HepG2 (cell line): Measurements from ENCODE around the gene CD24. TPM values are rescaled to one million over a fixed set of nuclear protein-coding genes. Genes with fewer than 3 reads are reported as not detected.

Source experiments
- BCL3 ChIP-seq: sonication (generic); formaldehyde crosslinking; IDR thresholded peaks from 2 replicates; pipeline ENCODE4 v1.5.1; 2020; ENCODE audit warnings: mild to moderate bottlenecking, missing genetic modification reagents, moderate library complexity
- BCLAF1 ChIP-seq: fragments of 450-650 bp; IDR thresholded peaks from 2 replicates; pipeline ENCODE4 v1.6.1; 2017; ENCODE audit warnings: mild to moderate bottlenecking
- CBX2 ChIP-seq, 2 experiments: fragments of 200-600 bp in 1 of 2; sonication (generic); formaldehyde crosslinking in 1 of 2; IDR thresholded peaks; 2 replicates each; pipeline versions ENCODE4 v1.7.0 to v1.8.1; 2018 to 2022; ENCODE audit warnings: low read depth in 2 of 2, low read length in 1 of 2, mild to moderate bottlenecking in 1 of 2, missing genetic modification reagents in 1 of 2
- EED ChIP-seq: sonication (generic); formaldehyde crosslinking; IDR thresholded peaks from 2 replicates; pipeline ENCODE4 v1.5.0; 2020; ENCODE audit warnings: mild to moderate bottlenecking, missing genetic modification reagents
- RXRB ChIP-seq: IDR thresholded peaks from 2 replicates; pipeline ENCODE4 v1.6.1; 2016; ENCODE audit warnings: borderline replicate concordance, missing genetic modification reagents, missing compliant biosample characterization
- SP4 ChIP-seq: sonication (generic); formaldehyde crosslinking; IDR thresholded peaks from 2 replicates; pipeline ENCODE4 v1.8.1; 2023; ENCODE audit warnings: mild to moderate bottlenecking, missing genetic modification reagents
- STAG1 ChIP-seq: sonication (generic); formaldehyde crosslinking; IDR thresholded peaks from 2 replicates; pipeline ENCODE4 v1.4.0; 2020; ENCODE audit warnings: missing genetic modification reagents
- YEATS2 ChIP-seq: sonication (generic); formaldehyde crosslinking; IDR thresholded peaks from 2 replicates; pipeline ENCODE4 v1.4.0; 2020; ENCODE audit warnings: missing genetic modification reagents, borderline replicate concordance
- YEATS4 ChIP-seq: sonication (generic); formaldehyde crosslinking; IDR thresholded peaks from 2 replicates; pipeline ENCODE4 v1.4.0; 2020; ENCODE audit warnings: missing genetic modification reagents, borderline replicate concordance
- ZFP91 ChIP-seq: sonication (generic); formaldehyde crosslinking; IDR thresholded peaks from 2 replicates; pipeline ENCODE4 v1.9.0; 2022; ENCODE audit warnings: missing genetic modification reagents, mild to moderate bottlenecking, borderline replicate concordance
- ZNF780A ChIP-seq: sonication (generic); formaldehyde crosslinking; IDR thresholded peaks from 2 replicates; pipeline ENCODE4 v1.8.0; 2022; ENCODE audit warnings: mild to moderate bottlenecking, missing genetic modification reagents, moderate library complexity
- polyA plus RNA-seq, 8 experiments: library from polyadenylated mRNA; depleted of rRNA in 3 of 8; stranded (reverse) in 7 of 8; unstranded in 1 of 8; fragments of >200 nt; fragmentation: Illumina TruSeq in 4 of 8; extraction: Trizol in 4 of 8; gene quantifications; 2 replicates each; pipeline versions ENCODE4 v1.2.1 to v1.2.3, GENCODE V29; 2011 to 2016; ENCODE audit warnings: low read depth in 4 of 8, missing spikeins in 1 of 8, mixed read lengths in 1 of 8; ENCODE audit not compliant: insufficient read depth in 1 of 8
- total RNA-seq, 5 experiments: library from RNA; depleted of rRNA; stranded (reverse); fragments of >200 nt; fragmentation: Illumina TruSeq; extraction: Trizol; gene quantifications; 2 replicates each; pipeline ENCODE4 v1.2.3, GENCODE V29; 2016; ENCODE audit warnings: low read depth in 1 of 5
- TF ChIP-seq, protein P1 (sequence below): sonication (generic); formaldehyde crosslinking; IDR thresholded peaks from 2 replicates; pipeline ENCODE4 v1.4.0; 2020; ENCODE audit warnings: missing genetic modification reagents
- TF ChIP-seq, protein P2 (sequence below): sonication (generic); formaldehyde crosslinking; conservative IDR thresholded peaks from 2 replicates; pipeline ENCODE4 v1.8.0; 2022; ENCODE audit warnings: missing genetic modification reagents
- TF ChIP-seq, protein P3 (sequence below): sonication (generic); formaldehyde crosslinking; IDR thresholded peaks from 2 replicates; pipeline ENCODE4 v1.4.0; 2020; ENCODE audit warnings: mild to moderate bottlenecking, missing genetic modification reagents

The CD24 gene
- total and polyA plus RNA-seq, 2 of the 13 experiments (the other 11 are each of a cell fraction or from before 2014, with no cell fraction given) = 11.3 to 30.5 TPM

GRCh38 chr6:106974999-106975737 lies 639 bp upstream of the CD24 start (continued):
- TF ChIP-seq, protein P1, sequence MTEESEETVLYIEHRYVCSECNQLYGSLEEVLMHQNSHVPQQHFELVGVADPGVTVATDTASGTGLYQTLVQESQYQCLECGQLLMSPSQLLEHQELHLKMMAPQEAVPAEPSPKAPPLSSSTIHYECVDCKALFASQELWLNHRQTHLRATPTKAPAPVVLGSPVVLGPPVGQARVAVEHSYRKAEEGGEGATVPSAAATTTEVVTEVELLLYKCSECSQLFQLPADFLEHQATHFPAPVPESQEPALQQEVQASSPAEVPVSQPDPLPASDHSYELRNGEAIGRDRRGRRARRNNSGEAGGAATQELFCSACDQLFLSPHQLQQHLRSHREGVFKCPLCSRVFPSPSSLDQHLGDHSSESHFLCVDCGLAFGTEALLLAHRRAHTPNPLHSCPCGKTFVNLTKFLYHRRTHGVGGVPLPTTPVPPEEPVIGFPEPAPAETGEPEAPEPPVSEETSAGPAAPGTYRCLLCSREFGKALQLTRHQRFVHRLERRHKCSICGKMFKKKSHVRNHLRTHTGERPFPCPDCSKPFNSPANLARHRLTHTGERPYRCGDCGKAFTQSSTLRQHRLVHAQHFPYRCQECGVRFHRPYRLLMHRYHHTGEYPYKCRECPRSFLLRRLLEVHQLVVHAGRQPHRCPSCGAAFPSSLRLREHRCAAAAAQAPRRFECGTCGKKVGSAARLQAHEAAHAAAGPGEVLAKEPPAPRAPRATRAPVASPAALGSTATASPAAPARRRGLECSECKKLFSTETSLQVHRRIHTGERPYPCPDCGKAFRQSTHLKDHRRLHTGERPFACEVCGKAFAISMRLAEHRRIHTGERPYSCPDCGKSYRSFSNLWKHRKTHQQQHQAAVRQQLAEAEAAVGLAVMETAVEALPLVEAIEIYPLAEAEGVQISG = 0 out of 2 replicates have a peak, but pooled peaks have one; percentile 18
- TF ChIP-seq YEATS2 (CRISPR knock-in tag) (no peak), SP4 (0 out of 2 replicates have a peak, but pooled peaks have one; percentile 28), EED (CRISPR knock-in tag) (peak; percentile 54; the same call in 1 of the 2 replicates), STAG1 (peak; percentile 80), BCLAF1 (no peak), BCL3 (CRISPR knock-in tag) (no peak), YEATS4 (CRISPR knock-in tag) (peak; percentile 44; the same call in 1 of the 2 replicates), ZFP91 (CRISPR knock-in tag) (peak; percentile 16; the same call in 1 of the 2 replicates), RXRB (CRISPR knock-in tag) (no peak), CBX2 (IDR thresholded peaks at IDR 0.05; ENCODE audit: low read depth, low read length) (no peak), CBX2 (CRISPR knock-in tag; IDR thresholded peaks at IDR 0.05; ENCODE audit: low read depth) (no peak), ZNF780A (CRISPR knock-in tag) (no peak)
- TF ChIP-seq, protein P2, sequence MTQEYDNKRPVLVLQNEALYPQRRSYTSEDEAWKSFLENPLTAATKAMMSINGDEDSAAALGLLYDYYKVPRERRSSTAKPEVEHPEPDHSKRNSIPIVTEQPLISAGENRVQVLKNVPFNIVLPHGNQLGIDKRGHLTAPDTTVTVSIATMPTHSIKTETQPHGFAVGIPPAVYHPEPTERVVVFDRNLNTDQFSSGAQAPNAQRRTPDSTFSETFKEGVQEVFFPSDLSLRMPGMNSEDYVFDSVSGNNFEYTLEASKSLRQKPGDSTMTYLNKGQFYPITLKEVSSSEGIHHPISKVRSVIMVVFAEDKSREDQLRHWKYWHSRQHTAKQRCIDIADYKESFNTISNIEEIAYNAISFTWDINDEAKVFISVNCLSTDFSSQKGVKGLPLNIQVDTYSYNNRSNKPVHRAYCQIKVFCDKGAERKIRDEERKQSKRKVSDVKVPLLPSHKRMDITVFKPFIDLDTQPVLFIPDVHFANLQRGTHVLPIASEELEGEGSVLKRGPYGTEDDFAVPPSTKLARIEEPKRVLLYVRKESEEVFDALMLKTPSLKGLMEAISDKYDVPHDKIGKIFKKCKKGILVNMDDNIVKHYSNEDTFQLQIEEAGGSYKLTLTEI = no peak
- TF ChIP-seq, protein P3, sequence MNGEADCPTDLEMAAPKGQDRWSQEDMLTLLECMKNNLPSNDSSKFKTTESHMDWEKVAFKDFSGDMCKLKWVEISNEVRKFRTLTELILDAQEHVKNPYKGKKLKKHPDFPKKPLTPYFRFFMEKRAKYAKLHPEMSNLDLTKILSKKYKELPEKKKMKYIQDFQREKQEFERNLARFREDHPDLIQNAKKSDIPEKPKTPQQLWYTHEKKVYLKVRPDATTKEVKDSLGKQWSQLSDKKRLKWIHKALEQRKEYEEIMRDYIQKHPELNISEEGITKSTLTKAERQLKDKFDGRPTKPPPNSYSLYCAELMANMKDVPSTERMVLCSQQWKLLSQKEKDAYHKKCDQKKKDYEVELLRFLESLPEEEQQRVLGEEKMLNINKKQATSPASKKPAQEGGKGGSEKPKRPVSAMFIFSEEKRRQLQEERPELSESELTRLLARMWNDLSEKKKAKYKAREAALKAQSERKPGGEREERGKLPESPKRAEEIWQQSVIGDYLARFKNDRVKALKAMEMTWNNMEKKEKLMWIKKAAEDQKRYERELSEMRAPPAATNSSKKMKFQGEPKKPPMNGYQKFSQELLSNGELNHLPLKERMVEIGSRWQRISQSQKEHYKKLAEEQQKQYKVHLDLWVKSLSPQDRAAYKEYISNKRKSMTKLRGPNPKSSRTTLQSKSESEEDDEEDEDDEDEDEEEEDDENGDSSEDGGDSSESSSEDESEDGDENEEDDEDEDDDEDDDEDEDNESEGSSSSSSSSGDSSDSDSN (CRISPR knock-in tag) = peak; percentile 75; the same call in 1 of the 2 replicates
